B cell (primary cell): ENCODE results near the gene RNASE2.

Source experiments
- EZH2 ChIP-seq: IDR thresholded peaks from 2 replicates; pipeline ENCODE4 v1.6.1; 2012; ENCODE audit warnings: borderline replicate concordance, low read depth, mild to moderate bottlenecking, moderate library complexity, low read length; ENCODE audit not compliant: insufficient read depth, poor library complexity, severe bottlenecking
- TF ChIP-seq, protein P1 (sequence below): fragments of 200-600 bp; IDR thresholded peaks from one replicate; pipeline ENCODE4 v1.8.0; 2022; ENCODE audit warnings: antibody characterized with exemption, mild to moderate bottlenecking

GRCh38 chr14:20997564-20997963 lies 42.3 kb downstream of the RNASE2 start:
- TF ChIP-seq, protein P1, sequence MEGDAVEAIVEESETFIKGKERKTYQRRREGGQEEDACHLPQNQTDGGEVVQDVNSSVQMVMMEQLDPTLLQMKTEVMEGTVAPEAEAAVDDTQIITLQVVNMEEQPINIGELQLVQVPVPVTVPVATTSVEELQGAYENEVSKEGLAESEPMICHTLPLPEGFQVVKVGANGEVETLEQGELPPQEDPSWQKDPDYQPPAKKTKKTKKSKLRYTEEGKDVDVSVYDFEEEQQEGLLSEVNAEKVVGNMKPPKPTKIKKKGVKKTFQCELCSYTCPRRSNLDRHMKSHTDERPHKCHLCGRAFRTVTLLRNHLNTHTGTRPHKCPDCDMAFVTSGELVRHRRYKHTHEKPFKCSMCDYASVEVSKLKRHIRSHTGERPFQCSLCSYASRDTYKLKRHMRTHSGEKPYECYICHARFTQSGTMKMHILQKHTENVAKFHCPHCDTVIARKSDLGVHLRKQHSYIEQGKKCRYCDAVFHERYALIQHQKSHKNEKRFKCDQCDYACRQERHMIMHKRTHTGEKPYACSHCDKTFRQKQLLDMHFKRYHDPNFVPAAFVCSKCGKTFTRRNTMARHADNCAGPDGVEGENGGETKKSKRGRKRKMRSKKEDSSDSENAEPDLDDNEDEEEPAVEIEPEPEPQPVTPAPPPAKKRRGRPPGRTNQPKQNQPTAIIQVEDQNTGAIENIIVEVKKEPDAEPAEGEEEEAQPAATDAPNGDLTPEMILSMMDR = no peak
- no peak for TF ChIP-seq EZH2
